ENCODE measurements around the gene NDRG3.

Gene NDRG3

GRCh38 chr20:36606158-36607066 is 139.5 kb downstream of the NDRG3 start:
- no peak for DNase-seq (ENCODE audit: low read depth)

- DNase-seq (ENCODE audit: low read depth), result peak; percentile 100
Measured at GRCh38 chr20:36605399-36606157, 140.3 kb downstream of the NDRG3 start, which contains the start of gene RAB5IF. Gene RAB5IF (plus strand): TSS chr20:36605779. CDS start chr20:36605952, 173 bp downstream.

- DNase-seq (ENCODE audit: low read depth), result no peak
Measured at GRCh38 chr20:36604952-36605398, 140.9 kb downstream of the NDRG3 start.

Data from stimulated activated CD8-positive, alpha-beta memory T cell treated with anti-CD3 and anti-CD28 coated beads, Interleukin-15, amount 100 ng/mL, for 24 hours (primary cell).